ENCODE measurements around the gene PHETA1.

Gene PHETA1

GRCh38 chr12:111411185-111411764 is 42.4 kb upstream of the PHETA1 start:
- no peak overlapping the region for H3K4me3 ChIP-seq (ENCODE audit: low read depth, low read length)
- no peak overlapping the region for H3K9ac ChIP-seq
- H3K27ac ChIP-seq, result no peak overlapping the region
- H3K9me3 ChIP-seq (ENCODE audit: control insufficient read depth, low read length), result no peaks in the 10 kb centered on the region
- H3K79me2 ChIP-seq, result peaks cover 6% of the 10 kb centered on the region
- H3K4me2 ChIP-seq (ENCODE audit: low read length), result no peak overlapping the region
- peaks cover 7% of the 10 kb centered on the region for H3K4me1 ChIP-seq
- TF ChIP-seq CTCF (IDR thresholded peaks at IDR 0.05), result no peak
- H3K36me3 ChIP-seq (ENCODE audit: control insufficient read depth, insufficient read depth, low read length), result no peaks in the 10 kb centered on the region
- H3K27me3 ChIP-seq (ENCODE audit: control insufficient read depth, insufficient read depth, low read length), result no peaks in the 10 kb centered on the region
- no peak overlapping the region for H2AFZ ChIP-seq

- Histone ChIP-seq H3K4me3 (ENCODE audit: low read depth, low read length) (no peak overlapping the region), H2AFZ (no peak overlapping the region), H3K79me2 (peaks cover 6% of the 10 kb centered on the region), H3K9me3 (ENCODE audit: control insufficient read depth, low read length) (no peaks in the 10 kb centered on the region), H3K4me2 (ENCODE audit: low read length) (no peak overlapping the region), H3K36me3 (ENCODE audit: control insufficient read depth, insufficient read depth, low read length) (no peaks in the 10 kb centered on the region), H3K27ac (peak overlapping the region; percentile 60), H3K9ac (no peak overlapping the region), H3K27me3 (ENCODE audit: control insufficient read depth, insufficient read depth, low read length) (no peaks in the 10 kb centered on the region), H3K4me1 (peaks cover 7% of the 10 kb centered on the region)
- TF ChIP-seq CTCF (IDR thresholded peaks at IDR 0.05), result no peak
Measured at GRCh38 chr12:111410431-111411184, 41.7 kb upstream of the PHETA1 start.

GRCh38 chr12:111409780-111410430 is 41.0 kb upstream of the PHETA1 start:
- H3K27me3 ChIP-seq (ENCODE audit: control insufficient read depth, insufficient read depth, low read length), result no peaks in the 10 kb centered on the region
- H3K79me2 ChIP-seq, result peaks cover 4% of the 10 kb centered on the region
- no peak overlapping the region for H3K4me2 ChIP-seq (ENCODE audit: low read length)
- no peaks in the 10 kb centered on the region for H3K9me3 ChIP-seq (ENCODE audit: control insufficient read depth, low read length)
- H3K36me3 ChIP-seq (ENCODE audit: control insufficient read depth, insufficient read depth, low read length), result no peaks in the 10 kb centered on the region
- TF ChIP-seq CTCF (IDR thresholded peaks at IDR 0.05), result no peak
- H3K27ac ChIP-seq, result peak overlapping the region; percentile 60
- no peak overlapping the region for H3K4me3 ChIP-seq (ENCODE audit: low read depth, low read length)
- H3K4me1 ChIP-seq, result peaks cover 7% of the 10 kb centered on the region
- H2AFZ ChIP-seq, result no peak overlapping the region
- H3K9ac ChIP-seq, result no peak overlapping the region

GRCh38 chr12:111409403-111409779 is 40.5 kb upstream of the PHETA1 start:
- Histone ChIP-seq H3K27me3 (ENCODE audit: control insufficient read depth, insufficient read depth, low read length) (no peaks in the 10 kb centered on the region), H3K9ac (no peak overlapping the region), H3K4me1 (peaks cover 7% of the 10 kb centered on the region), H3K36me3 (ENCODE audit: control insufficient read depth, insufficient read depth, low read length) (no peaks in the 10 kb centered on the region), H3K4me3 (ENCODE audit: low read depth, low read length) (no peak overlapping the region), H3K4me2 (ENCODE audit: low read length) (no peak overlapping the region), H3K79me2 (no peaks in the 10 kb centered on the region), H3K27ac (peak overlapping the region; percentile 60), H2AFZ (no peak overlapping the region), H3K9me3 (ENCODE audit: control insufficient read depth, low read length) (no peaks in the 10 kb centered on the region)
- no peak for TF ChIP-seq CTCF (IDR thresholded peaks at IDR 0.05)

Measured in parathyroid adenoma (tissue), 2 donors.